HEK293 (cell line): ENCODE data around the gene CCDC158.

Experiments
- CTCF ChIA-PET: fragments of 350-600 bp; formaldehyde crosslinking; extraction: SDS; loops from one replicate; lab custom pipeline; 2021; ENCODE audit warnings: antibody characterized with exemption; lab: Yijun Ruan, JAX
- POLR2A ChIA-PET: fragments of 300-600 bp; formaldehyde crosslinking; extraction: SDS; loops from one replicate; lab custom pipeline; 2020; ENCODE audit warnings: antibody characterized with exemption, inconsistent platforms; lab: Yijun Ruan, JAX
- H3K27ac ChIP-seq: fragments of 200-500 bp; sonication (Bioruptor generic); 2 replicates; pipeline ENCODE4 v1.5.1; 2014; ENCODE audit warnings: low read depth, low read length, control low read depth, inconsistent platforms; ENCODE audit errors: extremely low read depth
- H3K36me3 ChIP-seq, 2 experiments: fragments of 200-500 bp in 1 of 2; sonication (Bioruptor generic) in 1 of 2; 1 replicate in 1 of 2; 2 replicates in 1 of 2; pipeline ENCODE4 v1.5.1; 2014 to 2017; ENCODE audit warnings: inconsistent platforms in 2 of 2, low read length in 2 of 2; ENCODE audit not compliant: control insufficient read depth in 2 of 2, insufficient read depth in 1 of 2
- H3K4me1 ChIP-seq: fragments of 200-500 bp; sonication (Bioruptor generic); 2 replicates; pipeline ENCODE4 v1.5.1; 2014; ENCODE audit warnings: mild to moderate bottlenecking, low read length, inconsistent platforms; ENCODE audit not compliant: control insufficient read depth, insufficient read depth
- H3K4me3 ChIP-seq: 2 replicates; pipeline ENCODE4 v1.5.1; 2011; ENCODE audit warnings: low read depth, mild to moderate bottlenecking, control low read depth, low read length, moderate library complexity
- H3K9me3 ChIP-seq: fragments of 200-500 bp; sonication (Bioruptor generic); 2 replicates; pipeline ENCODE4 v1.5.1; 2014; ENCODE audit warnings: low read depth, low read length, inconsistent platforms; ENCODE audit not compliant: control insufficient read depth, insufficient read depth
- BCL11A ChIP-seq: fragments of 450-650 bp; formaldehyde crosslinking; IDR thresholded peaks from 2 replicates; pipeline ENCODE4 v1.5.1; 2016; ENCODE audit warnings: low read depth, missing biosample characterization, missing genetic modification characterization
- GLI2 ChIP-seq: fragments of 450-650 bp; formaldehyde crosslinking; IDR thresholded peaks from 2 replicates; pipeline ENCODE4; 2017; ENCODE audit warnings: missing biosample characterization, missing genetic modification characterization, low read depth, borderline replicate concordance
- GLI4 ChIP-seq: fragments of 450-650 bp; formaldehyde crosslinking; IDR thresholded peaks from 2 replicates; pipeline ENCODE4 v1.5.1; 2016; ENCODE audit warnings: missing biosample characterization, missing genetic modification characterization
- KLF8 ChIP-seq: fragments of 450-650 bp; formaldehyde crosslinking; IDR thresholded peaks from 2 replicates; pipeline ENCODE4 v1.5.1; 2016; ENCODE audit warnings: missing biosample characterization, missing genetic modification characterization
- ZBTB1 ChIP-seq: fragments of 450-650 bp; formaldehyde crosslinking; IDR thresholded peaks from 2 replicates; pipeline ENCODE4 v1.5.1; 2016; ENCODE audit warnings: missing biosample characterization, missing genetic modification characterization
- ZNF112 ChIP-seq: fragments of 450-650 bp; formaldehyde crosslinking; IDR thresholded peaks from 2 replicates; pipeline ENCODE4 v1.5.0; 2017; ENCODE audit warnings: missing biosample characterization, missing genetic modification characterization
- ZNF121 ChIP-seq: fragments of 450-650 bp; formaldehyde crosslinking; IDR thresholded peaks from 2 replicates; pipeline ENCODE4 v1.5.1; 2016; ENCODE audit warnings: missing biosample characterization, missing genetic modification characterization
- ZNF132 ChIP-seq: fragments of 450-650 bp; formaldehyde crosslinking; IDR thresholded peaks from 2 replicates; pipeline ENCODE4 v1.5.1; 2017; ENCODE audit warnings: missing biosample characterization, missing genetic modification characterization, borderline replicate concordance
- ZNF175 ChIP-seq: fragments of 450-650 bp; formaldehyde crosslinking; IDR thresholded peaks from 2 replicates; pipeline ENCODE4 v1.5.1; 2016; ENCODE audit warnings: missing biosample characterization, missing genetic modification characterization
- ZNF239 ChIP-seq: fragments of 450-650 bp; formaldehyde crosslinking; IDR thresholded peaks from 2 replicates; pipeline ENCODE4 v1.5.1; 2016; ENCODE audit warnings: missing biosample characterization, missing genetic modification characterization
- ZNF274 ChIP-seq, 2 experiments: fragments of 200-500 bp in 1 of 2; fragments of 450-650 bp in 1 of 2; sonication (Bioruptor generic) in 1 of 2; formaldehyde crosslinking in 1 of 2; IDR thresholded peaks; 2 replicates each; pipeline versions ENCODE4 v1.5.1 to v1.6.1; 2014 to 2016; ENCODE audit warnings: borderline replicate concordance in 1 of 2, inconsistent platforms in 1 of 2, low read length in 1 of 2, missing biosample characterization in 1 of 2, missing genetic modification characterization in 1 of 2
- ZNF548 ChIP-seq: fragments of 450-650 bp; formaldehyde crosslinking; IDR thresholded peaks from 2 replicates; pipeline ENCODE4 v1.5.1; 2016; ENCODE audit warnings: missing biosample characterization, missing genetic modification characterization
- ZNF571 ChIP-seq: fragments of 450-650 bp; formaldehyde crosslinking; IDR thresholded peaks from 2 replicates; pipeline ENCODE4 v1.5.0; 2017; ENCODE audit warnings: missing biosample characterization, missing genetic modification characterization
- ZNF610 ChIP-seq: fragments of 450-650 bp; formaldehyde crosslinking; IDR thresholded peaks from 2 replicates; pipeline ENCODE4 v1.5.1; 2016; ENCODE audit warnings: missing biosample characterization, missing genetic modification characterization, borderline replicate concordance
- ZSCAN16 ChIP-seq: fragments of 450-650 bp; formaldehyde crosslinking; IDR thresholded peaks from 2 replicates; pipeline ENCODE4 v1.5.1; 2016; ENCODE audit warnings: missing biosample characterization, missing genetic modification characterization
- TF ChIP-seq, protein P1 (sequence below): fragments of 450-650 bp; formaldehyde crosslinking; IDR thresholded peaks from 2 replicates; pipeline ENCODE4 v1.5.1; 2016; ENCODE audit warnings: missing biosample characterization, missing genetic modification characterization
- TF ChIP-seq, protein P2 (sequence below): fragments of 450-650 bp; formaldehyde crosslinking; optimal IDR thresholded peaks from 2 replicates; pipeline ENCODE3; 2016; ENCODE audit warnings: missing biosample characterization, mild to moderate bottlenecking, missing genetic modification characterization
- TF ChIP-seq, protein P3 (sequence below): fragments of 450-650 bp; formaldehyde crosslinking; IDR thresholded peaks from 2 replicates; pipeline ENCODE4 v1.5.1; 2016; ENCODE audit warnings: missing biosample characterization, missing genetic modification characterization
- TF ChIP-seq, protein P4 (sequence below): fragments of 450-650 bp; formaldehyde crosslinking; IDR thresholded peaks from 2 replicates; pipeline ENCODE4 v1.5.1; 2016; ENCODE audit warnings: missing biosample characterization, missing genetic modification characterization

CCDC158 gene

DNA sequence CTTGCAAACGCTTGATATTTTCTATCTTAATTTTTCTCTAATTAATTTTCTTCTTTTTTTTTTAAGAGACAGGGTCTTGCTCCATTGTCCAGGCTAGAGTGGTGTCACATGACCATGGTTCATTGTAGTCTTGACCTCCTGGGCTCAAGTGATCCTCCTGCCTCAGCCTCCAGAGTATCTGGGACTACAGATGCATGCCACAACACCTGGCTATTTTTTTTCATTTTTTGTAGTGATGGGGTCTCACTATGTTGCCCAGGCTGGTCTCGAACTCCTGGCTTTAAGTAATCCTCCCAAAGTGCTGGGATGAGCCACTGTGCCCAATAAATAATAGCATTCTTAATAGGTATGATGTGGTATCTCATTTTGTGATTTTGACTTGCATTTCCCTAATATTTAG, 32.3 kb upstream of the CCDC158 start:
- Histone ChIP-seq H3K27ac (no peak overlapping the region), H3K4me3 (no peak overlapping the region), H3K36me3 (no peaks in the 10 kb centered on the region), H3K4me1 (no peaks in the 10 kb centered on the region), H3K9me3 (no peaks in the 10 kb centered on the region)
- CTCF ChIA-PET = interaction anchor here (0.6 kb wide), 1 partner anchor 725 kb away, joined by 5 read pairs; no protein-coding TSS in a partner anchor
- POLR2A ChIA-PET = no interaction called here
- TF ChIP-seq ZNF121 (tag by site-specific recombination) (peak; percentile 80), ZNF571 (tag by site-specific recombination) (no peak), GLI2 (no peak), ZNF175 (tag by site-specific recombination) (no peak)
- TF ChIP-seq, protein P1, sequence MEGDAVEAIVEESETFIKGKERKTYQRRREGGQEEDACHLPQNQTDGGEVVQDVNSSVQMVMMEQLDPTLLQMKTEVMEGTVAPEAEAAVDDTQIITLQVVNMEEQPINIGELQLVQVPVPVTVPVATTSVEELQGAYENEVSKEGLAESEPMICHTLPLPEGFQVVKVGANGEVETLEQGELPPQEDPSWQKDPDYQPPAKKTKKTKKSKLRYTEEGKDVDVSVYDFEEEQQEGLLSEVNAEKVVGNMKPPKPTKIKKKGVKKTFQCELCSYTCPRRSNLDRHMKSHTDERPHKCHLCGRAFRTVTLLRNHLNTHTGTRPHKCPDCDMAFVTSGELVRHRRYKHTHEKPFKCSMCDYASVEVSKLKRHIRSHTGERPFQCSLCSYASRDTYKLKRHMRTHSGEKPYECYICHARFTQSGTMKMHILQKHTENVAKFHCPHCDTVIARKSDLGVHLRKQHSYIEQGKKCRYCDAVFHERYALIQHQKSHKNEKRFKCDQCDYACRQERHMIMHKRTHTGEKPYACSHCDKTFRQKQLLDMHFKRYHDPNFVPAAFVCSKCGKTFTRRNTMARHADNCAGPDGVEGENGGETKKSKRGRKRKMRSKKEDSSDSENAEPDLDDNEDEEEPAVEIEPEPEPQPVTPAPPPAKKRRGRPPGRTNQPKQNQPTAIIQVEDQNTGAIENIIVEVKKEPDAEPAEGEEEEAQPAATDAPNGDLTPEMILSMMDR (tag by site-specific recombination) = no peak

DNA sequence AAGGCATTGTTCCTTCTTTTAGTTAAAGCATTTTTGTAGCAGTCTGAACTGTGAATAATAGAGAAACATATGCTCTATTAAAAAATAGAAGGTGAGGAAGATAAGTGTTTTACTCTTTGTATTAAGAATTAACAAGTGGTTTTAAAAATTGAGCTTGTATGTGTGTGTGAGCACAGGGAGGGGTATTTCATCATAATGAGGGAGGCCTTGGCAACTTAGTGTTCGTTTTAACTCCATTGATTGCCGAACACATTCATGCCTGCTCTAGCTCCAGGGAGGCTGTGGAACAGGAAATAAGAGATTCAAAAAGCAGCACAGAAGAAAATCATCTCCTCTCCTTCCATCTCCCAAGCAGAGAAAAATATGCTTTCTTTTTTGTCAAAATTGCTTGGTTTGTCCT, 28.9 kb upstream of the CCDC158 start:
- H3K36me3 ChIP-seq = no peaks in the 10 kb centered on the region
- TF ChIP-seq ZNF274 (IDR thresholded peaks at IDR 0.05; ENCODE audit: low read length) (no peak), ZNF274 (tag by site-specific recombination; IDR thresholded peaks at IDR 0.05; ENCODE audit: borderline replicate concordance) (no peak), ZNF610 (tag by site-specific recombination) (no peak), ZBTB1 (tag by site-specific recombination) (no peak), ZNF132 (tag by site-specific recombination) (no peak), GLI4 (tag by site-specific recombination) (no peak), BCL11A (tag by site-specific recombination) (no peak), ZNF548 (no peak), ZNF239 (tag by site-specific recombination) (no peak), ZSCAN16 (tag by site-specific recombination) (no peak), KLF8 (tag by site-specific recombination) (no peak), ZNF571 (tag by site-specific recombination) (no peak), ZNF112 (tag by site-specific recombination) (no peak)
- TF ChIP-seq, protein P2, sequence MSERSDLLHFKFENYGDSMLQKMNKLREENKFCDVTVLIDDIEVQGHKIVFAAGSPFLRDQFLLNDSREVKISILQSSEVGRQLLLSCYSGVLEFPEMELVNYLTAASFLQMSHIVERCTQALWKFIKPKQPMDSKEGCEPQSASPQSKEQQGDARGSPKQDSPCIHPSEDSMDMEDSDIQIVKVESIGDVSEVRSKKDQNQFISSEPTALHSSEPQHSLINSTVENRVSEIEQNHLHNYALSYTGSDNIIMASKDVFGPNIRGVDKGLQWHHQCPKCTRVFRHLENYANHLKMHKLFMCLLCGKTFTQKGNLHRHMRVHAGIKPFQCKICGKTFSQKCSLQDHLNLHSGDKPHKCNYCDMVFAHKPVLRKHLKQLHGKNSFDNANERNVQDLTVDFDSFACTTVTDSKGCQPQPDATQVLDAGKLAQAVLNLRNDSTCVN (tag by site-specific recombination) = no peak
- TF ChIP-seq, protein P3, sequence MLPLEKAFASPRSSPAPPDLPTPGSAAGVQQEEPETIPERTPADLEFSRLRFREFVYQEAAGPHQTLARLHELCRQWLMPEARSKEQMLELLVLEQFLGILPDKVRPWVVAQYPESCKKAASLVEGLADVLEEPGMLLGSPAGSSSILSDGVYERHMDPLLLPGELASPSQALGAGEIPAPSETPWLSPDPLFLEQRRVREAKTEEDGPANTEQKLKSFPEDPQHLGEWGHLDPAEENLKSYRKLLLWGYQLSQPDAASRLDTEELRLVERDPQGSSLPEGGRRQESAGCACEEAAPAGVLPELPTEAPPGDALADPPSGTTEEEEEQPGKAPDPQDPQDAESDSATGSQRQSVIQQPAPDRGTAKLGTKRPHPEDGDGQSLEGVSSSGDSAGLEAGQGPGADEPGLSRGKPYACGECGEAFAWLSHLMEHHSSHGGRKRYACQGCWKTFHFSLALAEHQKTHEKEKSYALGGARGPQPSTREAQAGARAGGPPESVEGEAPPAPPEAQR (tag by site-specific recombination) = no peak
- TF ChIP-seq, protein P4, sequence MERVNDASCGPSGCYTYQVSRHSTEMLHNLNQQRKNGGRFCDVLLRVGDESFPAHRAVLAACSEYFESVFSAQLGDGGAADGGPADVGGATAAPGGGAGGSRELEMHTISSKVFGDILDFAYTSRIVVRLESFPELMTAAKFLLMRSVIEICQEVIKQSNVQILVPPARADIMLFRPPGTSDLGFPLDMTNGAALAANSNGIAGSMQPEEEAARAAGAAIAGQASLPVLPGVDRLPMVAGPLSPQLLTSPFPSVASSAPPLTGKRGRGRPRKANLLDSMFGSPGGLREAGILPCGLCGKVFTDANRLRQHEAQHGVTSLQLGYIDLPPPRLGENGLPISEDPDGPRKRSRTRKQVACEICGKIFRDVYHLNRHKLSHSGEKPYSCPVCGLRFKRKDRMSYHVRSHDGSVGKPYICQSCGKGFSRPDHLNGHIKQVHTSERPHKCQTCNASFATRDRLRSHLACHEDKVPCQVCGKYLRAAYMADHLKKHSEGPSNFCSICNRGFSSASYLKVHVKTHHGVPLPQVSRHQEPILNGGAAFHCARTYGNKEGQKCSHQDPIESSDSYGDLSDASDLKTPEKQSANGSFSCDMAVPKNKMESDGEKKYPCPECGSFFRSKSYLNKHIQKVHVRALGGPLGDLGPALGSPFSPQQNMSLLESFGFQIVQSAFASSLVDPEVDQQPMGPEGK (tag by site-specific recombination) = no peak
- TF ChIP-seq, all 188 proteins: peak for 0
- ChIA-PET POLR2A (no interaction called here), CTCF (interaction anchor here (0.6 kb wide), 1 partner anchor 10 kb away, joined by 4 read pairs; no protein-coding TSS in a partner anchor)
- Histone ChIP-seq H3K4me3 (no peak overlapping the region), H3K9me3 (no peaks in the 10 kb centered on the region), H3K27ac (no peak overlapping the region), H3K4me1 (no peaks in the 10 kb centered on the region)
